ENCODE results near the gene SNCA. TPM values are rescaled to one million over a fixed set of nuclear protein-coding genes. Genes with fewer than 3 reads are reported as not detected.

Gene SNCA
- total RNA-seq, 4 donors from 2014 or later = 11.6 to 27.4 (median 19.3) TPM

- Histone ChIP-seq H3K9me3 (no peaks in the 10 kb centered on the region), H3K4me3 (peak overlapping the region; percentile 62), H3K4me1 (peaks cover 23% of the 10 kb centered on the region), H3K36me3 (no peaks in the 10 kb centered on the region), H3K27me3 (peaks cover 22% of the 10 kb centered on the region), H3K27ac (no peak overlapping the region)
- no peak for TF ChIP-seq POLR2AphosphoS5 (IDR thresholded peaks at IDR 0.05)
- no peak for TF ChIP-seq EP300 (IDR thresholded peaks at IDR 0.05)
- no peak for TF ChIP-seq POLR2A (IDR thresholded peaks at IDR 0.05)
- TF ChIP-seq, protein P1, sequence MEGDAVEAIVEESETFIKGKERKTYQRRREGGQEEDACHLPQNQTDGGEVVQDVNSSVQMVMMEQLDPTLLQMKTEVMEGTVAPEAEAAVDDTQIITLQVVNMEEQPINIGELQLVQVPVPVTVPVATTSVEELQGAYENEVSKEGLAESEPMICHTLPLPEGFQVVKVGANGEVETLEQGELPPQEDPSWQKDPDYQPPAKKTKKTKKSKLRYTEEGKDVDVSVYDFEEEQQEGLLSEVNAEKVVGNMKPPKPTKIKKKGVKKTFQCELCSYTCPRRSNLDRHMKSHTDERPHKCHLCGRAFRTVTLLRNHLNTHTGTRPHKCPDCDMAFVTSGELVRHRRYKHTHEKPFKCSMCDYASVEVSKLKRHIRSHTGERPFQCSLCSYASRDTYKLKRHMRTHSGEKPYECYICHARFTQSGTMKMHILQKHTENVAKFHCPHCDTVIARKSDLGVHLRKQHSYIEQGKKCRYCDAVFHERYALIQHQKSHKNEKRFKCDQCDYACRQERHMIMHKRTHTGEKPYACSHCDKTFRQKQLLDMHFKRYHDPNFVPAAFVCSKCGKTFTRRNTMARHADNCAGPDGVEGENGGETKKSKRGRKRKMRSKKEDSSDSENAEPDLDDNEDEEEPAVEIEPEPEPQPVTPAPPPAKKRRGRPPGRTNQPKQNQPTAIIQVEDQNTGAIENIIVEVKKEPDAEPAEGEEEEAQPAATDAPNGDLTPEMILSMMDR (IDR thresholded peaks at IDR 0.05) = no peak
- 82% methylated on average over 1 of the region's 1 CpG for WGBS
- no peak for DNase-seq (ENCODE audit: low spot score in 2 of 2)
Measured at GRCh38 chr4:89835413-89835812, 1.5 kb downstream of the SNCA start.

- no peak overlapping the region for H3K27ac ChIP-seq
- H3K4me1 ChIP-seq = peaks cover 23% of the 10 kb centered on the region
- no peaks in the 10 kb centered on the region for H3K36me3 ChIP-seq
- peaks cover 18% of the 10 kb centered on the region for H3K27me3 ChIP-seq
- TF ChIP-seq POLR2A (IDR thresholded peaks at IDR 0.05) (no peak), EP300 (IDR thresholded peaks at IDR 0.05) (no peak), POLR2AphosphoS5 (IDR thresholded peaks at IDR 0.05) (no peak)
- TF ChIP-seq, protein P1 (IDR thresholded peaks at IDR 0.05) = no peak
- DNase-seq (ENCODE audit: low spot score in 2 of 2) = no peak
- H3K9me3 ChIP-seq = no peaks in the 10 kb centered on the region
- H3K4me3 ChIP-seq = no peak overlapping the region
- 100% methylated on average over 1 of the region's 1 CpG for WGBS
Measured at GRCh38 chr4:89834486-89835209, 2.3 kb downstream of the SNCA start.

DNA sequence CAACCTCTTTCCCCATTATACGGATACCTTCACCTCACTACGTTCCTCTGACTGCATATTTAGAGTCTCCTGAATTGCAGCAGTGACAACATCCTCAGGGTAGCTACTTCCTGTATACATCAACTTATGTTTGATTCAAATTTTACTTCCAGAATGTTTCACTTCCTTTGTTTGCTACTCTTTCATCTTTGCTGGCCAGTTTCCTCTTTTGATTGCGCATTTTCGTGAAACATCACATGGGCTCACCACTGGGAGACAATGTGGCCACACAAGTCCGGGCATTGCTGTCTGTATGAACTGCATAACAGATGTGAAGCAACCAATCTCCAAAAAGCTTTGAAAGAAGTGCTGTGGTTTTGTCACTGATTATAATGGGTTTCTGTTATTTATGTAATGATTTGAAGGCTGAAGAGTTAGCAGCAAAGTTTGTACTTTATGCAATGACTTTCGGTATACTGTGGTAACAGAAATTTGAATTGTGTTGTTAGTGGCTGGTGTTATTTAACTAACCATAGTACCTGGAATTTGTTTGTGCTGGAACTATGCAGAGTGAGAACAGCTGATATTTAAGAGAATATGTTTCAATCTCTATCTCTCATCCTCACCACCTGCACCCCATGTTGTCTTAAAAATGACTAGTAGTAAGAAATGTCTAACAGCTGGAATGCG, 7.4 kb downstream of the SNCA start:
- Histone ChIP-seq H3K27ac (no peak overlapping the region), H3K9me3 (no peaks in the 10 kb centered on the region), H3K4me1 (no peaks in the 10 kb centered on the region), H3K4me3 (no peak overlapping the region), H3K36me3 (no peaks in the 10 kb centered on the region), H3K27me3 (no peaks in the 10 kb centered on the region)
- no peak for DNase-seq (ENCODE audit: low spot score in 2 of 2)
- TF ChIP-seq POLR2AphosphoS5 (IDR thresholded peaks at IDR 0.05) = peak in 1 of 3 donors; percentile 12
- no peak for TF ChIP-seq POLR2A (IDR thresholded peaks at IDR 0.05)
- WGBS = 48% methylated on average over 7 of the region's 7 CpGs

GRCh38 chr4:89823416-89823815, 13.5 kb downstream of the SNCA start:
- TF ChIP-seq POLR2A (IDR thresholded peaks at IDR 0.05) (no peak), POLR2AphosphoS5 (IDR thresholded peaks at IDR 0.05) (no peak), EP300 (IDR thresholded peaks at IDR 0.05) (no peak)
- TF ChIP-seq, protein P1 (IDR thresholded peaks at IDR 0.05) = no peak
- H3K27ac ChIP-seq = no peak overlapping the region
- H3K27me3 ChIP-seq = no peaks in the 10 kb centered on the region
- no peak for DNase-seq (ENCODE audit: low spot score in 2 of 2)
- H3K36me3 ChIP-seq = no peaks in the 10 kb centered on the region
- H3K4me3 ChIP-seq = no peak overlapping the region
- H3K9me3 ChIP-seq = no peaks in the 10 kb centered on the region
- H3K4me1 ChIP-seq = peaks cover 11% of the 10 kb centered on the region

GRCh38 chr4:89821612-89822011, 15.3 kb downstream of the SNCA start:
- WGBS = 45% methylated on average over 1 of the region's 1 CpG
- TF ChIP-seq POLR2AphosphoS5 (IDR thresholded peaks at IDR 0.05) = no peak
- TF ChIP-seq, protein P1 (IDR thresholded peaks at IDR 0.05) = no peak
- no peak for TF ChIP-seq POLR2A (IDR thresholded peaks at IDR 0.05)
- TF ChIP-seq EP300 (IDR thresholded peaks at IDR 0.05) = no peak
- Histone ChIP-seq H3K27ac (no peak overlapping the region), H3K36me3 (no peaks in the 10 kb centered on the region), H3K9me3 (no peaks in the 10 kb centered on the region), H3K4me1 (peaks cover 11% of the 10 kb centered on the region), H3K27me3 (no peaks in the 10 kb centered on the region), H3K4me3 (no peak overlapping the region)
- DNase-seq (ENCODE audit: low spot score in 2 of 2) = no peak
